HG03045 (cell line): ENCODE data around the gene NMNAT2.
"Not testable (repeated sequence)": the region's sequence is repeated elsewhere in the genome, so short reads cannot be mapped to it uniquely, and the experiment has no call there.

Experiments used
- ATAC-seq: cut with Tn5 transposase; IDR thresholded peaks from one replicate; pipeline ENCODE4 v1.9.1; 2021; ENCODE audit warnings: mild to moderate bottlenecking, moderate library complexity; ENCODE audit not compliant: unreplicated experiment

The NMNAT2 gene

DNA sequence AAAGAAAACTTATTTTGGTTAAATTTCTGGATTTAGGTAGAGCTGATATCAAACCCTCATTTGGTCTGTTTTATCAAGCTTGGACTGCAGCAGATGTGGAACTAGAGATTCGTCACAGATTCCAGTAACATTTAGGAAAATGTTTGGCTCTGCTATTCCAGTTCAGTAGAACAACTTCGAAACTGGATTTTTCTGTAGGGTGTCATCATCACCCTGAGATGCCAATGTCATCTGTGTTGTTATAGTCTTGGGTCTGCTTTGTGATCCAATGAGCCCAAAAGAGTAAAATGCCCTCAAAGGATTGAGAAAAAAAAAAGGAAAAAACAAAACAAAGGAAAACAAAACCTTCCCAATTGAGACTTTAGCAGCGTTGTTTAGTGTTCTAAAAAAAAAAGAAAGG, 176.7 kb downstream of the NMNAT2 start:
- no peak for ATAC-seq

DNA sequence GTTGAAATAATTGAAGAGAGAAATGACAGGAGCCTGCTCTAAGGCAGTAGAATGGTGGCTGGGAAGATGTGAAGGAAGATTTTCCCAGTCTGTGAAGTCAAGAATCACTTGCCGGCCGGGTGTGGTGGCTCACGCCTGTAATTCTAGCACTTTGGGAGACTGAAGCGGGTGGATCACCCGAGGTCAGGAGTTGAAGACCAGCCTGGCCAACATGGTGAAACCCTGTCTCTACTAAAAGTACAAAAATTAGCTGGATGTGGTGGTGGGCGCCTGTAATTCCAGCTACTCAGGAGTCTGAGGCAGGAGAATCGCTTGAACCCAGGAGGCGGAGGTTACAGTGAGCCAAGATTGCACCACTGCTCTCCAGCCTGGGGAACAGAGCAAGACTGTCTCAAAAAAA, 177.3 kb downstream of the NMNAT2 start:
- not testable (repeated sequence) for ATAC-seq

DNA sequence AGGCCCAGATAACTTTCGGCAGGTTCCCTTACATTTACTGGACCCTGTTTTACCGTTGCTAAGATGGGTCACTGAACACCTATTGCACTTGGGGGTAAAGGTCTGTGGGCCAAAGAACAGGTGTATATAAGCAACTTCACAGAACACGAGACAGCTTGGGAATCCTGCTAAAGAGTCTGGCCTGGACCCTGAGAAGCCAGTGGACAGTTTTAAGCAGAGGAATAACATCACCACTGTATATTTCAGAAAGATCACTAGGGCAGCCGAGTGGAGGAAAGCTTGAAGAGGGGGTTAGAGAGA, 177.7 kb downstream of the NMNAT2 start:
- ATAC-seq: no peak

DNA sequence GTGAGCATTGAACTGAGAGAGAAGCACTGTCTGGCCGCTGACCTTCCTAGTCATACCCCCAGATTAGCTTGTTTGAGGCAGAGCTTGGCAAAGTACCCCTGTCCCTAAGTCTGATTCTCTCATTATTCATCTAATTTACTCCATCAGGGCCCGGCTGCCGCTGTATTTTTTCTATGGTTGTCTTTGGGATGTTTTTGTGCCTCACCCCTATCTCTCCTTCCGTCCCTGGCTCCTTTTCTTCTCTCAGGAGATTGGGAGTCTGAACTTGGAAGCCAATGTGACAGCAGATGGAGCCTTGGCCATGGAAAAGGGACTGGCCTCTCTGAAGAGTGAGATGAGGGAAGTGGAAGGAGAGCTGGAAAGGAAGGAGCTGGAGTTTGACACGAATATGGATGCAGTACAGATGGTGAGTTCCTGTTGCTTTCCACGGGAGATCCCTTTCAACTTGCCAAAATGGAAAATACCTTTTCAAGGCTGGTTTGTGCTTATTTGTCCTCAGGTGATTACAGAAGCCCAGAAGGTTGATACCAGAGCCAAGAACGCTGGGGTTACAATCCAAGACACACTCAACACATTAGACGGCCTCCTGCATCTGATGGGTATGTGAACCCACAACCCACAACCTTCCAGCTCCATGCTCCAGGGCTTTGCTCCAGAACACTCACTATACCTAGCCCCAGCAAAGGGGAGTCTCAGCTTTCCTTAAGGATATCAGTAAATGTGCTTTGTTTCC, 178.2 kb downstream of the NMNAT2 start:
- no peak for ATAC-seq

DNA sequence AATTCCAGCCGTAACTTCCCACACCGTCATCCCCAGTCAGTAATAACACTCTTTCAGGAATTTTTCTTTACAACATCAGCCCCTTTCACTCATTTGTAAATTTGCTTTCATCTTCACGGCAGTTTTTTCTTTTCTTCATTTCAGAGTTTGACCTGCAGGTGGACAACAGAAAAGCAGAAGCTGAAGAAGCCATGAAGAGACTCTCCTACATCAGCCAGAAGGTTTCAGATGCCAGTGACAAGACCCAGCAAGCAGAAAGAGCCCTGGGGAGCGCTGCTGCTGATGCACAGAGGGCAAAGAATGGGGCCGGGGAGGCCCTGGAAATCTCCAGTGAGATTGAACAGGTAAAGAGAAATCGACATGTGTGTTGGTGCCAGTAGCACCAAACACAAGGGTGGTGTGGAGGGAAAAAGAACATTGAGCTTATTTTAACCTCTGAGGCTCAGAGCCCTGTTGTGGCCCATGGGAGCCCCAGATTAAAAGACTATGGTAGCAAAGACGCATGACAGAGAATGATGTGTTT, 178.9 kb downstream of the NMNAT2 start:
- ATAC-seq: no peak

DNA sequence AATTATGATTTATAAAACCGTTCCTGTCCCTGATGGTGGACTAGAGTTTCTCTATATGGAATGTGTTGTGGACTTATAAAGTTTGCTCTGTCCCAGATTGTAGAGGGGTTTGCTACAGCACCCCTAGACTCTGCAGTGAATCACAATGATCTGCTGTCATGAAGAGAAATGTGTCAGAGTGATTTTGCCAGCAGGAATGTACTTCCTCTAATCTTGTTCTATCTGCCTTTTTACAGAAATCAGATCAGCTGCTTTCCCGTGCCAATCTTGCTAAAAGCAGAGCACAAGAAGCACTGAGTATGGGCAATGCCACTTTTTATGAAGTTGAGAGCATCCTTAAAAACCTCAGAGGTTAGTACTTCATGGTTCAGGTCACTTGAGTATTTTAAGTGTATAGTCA, 180.1 kb downstream of the NMNAT2 start:
- no peak for ATAC-seq

DNA sequence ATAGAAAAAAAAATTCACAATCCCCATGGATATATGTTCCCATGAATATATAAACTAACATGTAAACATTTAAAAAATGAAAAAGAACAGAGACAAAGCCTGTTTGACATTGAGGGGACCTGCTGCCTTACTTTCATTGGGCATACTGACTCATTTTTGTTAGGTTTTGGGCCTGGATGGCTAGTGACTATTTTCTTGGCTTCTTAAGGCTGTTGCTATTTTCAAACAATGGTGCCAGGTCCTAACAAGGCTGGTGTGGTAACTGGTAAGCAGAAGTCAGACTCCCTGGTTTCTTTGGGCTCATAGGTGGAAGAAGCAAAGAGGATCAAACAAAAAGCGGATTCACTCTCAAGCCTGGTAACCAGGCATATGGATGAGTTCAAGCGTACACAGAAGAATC, 181.1 kb downstream of the NMNAT2 start:
- no peak for ATAC-seq

DNA sequence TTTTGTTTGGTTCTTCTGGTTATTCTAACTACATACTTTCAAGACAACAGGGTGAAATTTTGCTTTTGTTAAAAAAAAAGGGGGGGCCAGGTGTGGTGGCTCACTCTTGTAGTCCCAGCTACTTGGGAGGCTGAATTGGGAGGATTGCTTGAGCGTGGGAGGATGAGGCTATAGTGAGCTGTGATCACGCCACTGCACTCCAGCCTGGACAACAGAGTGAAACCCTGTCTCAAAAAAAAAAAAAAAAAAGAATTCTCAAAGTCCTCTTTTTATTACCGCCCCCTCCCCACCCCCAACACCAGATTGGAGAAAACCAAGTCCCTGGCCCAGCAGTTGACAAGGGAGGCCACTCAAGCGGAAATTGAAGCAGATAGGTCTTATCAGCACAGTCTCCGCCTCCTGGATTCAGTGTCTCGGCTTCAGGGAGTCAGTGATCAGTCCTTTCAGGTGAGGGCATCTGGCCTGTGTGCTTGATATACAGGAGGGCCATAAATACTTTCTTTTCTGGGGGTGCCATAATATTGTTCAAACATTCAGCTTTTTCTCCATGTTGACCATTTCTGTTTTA, 181.9 kb downstream of the NMNAT2 start:
- no peak for ATAC-seq

DNA sequence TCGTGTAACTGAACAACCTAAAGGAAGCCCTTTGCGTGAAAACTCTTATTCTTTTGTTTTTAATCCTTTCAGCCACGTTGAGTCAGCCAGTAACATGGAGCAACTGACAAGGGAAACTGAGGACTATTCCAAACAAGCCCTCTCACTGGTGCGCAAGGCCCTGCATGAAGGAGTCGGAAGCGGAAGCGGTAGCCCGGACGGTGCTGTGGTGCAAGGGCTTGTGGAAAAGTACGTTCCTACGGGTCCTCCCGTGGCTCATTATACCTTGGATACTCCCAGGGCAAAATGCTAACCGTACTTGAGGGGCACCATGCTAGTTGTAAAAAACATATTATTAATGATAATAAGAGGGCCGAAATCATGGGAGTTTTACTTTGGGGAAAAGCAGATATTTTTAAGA, 182.7 kb downstream of the NMNAT2 start:
- ATAC-seq: no peak

DNA sequence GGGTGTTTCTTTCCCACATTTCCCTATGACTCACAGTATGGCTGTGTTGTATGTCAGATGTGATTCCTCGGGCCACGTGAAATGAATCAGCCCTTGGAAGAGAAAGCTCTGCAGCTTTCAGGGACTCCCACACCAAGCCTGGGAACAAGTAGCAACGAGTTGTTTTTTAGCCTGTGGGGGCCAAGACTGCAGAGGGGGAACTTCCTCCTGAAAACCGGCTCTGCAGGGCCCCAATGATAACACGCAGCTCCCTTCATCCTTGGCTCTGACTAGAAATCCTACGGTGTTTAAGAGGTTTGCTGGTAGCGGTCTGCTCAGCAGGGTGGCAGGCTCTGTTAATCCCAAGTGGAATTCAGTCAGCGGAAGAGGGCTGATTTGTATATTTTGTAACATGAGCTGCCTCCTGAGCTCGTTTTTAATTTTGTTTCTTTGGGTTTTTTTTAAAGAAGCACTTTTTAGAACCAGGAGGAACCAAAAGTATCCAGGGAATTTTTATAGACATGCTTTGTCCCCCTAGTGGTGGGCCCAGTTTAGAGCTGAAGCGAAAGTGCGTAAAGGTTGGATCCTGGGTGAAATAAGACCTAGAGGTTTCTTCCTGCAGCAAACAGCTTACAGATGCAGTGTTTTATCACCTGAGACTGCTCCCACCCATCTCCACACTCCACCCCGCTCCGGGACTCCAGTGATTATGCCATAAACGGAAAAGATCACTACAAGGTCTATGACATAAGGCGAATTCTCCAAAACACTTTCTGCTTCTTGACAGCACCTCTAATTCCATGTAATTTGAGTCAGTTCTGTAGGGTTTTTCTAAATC, 183.3 kb downstream of the NMNAT2 start:
- no peak for ATAC-seq

DNA sequence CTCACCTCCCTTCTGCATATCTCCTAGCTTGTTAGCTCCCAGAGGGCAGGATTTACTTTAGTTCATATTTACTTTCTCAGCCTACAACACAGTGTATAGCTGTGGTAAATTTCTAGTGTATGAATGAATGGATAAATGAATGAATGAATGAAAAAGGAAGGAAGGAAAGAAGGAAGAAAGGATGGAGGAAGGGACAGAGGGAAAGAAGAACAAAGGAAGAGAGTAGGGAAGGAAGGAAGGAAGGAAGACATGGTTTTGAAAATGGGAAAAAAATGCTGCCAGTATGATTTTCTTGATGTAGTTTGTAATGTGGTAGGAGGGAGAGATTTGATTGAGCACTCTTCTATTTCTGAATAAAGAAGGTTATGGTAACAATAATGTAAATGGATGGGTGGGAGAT, 185.1 kb downstream of the NMNAT2 start:
- ATAC-seq: no peak

DNA sequence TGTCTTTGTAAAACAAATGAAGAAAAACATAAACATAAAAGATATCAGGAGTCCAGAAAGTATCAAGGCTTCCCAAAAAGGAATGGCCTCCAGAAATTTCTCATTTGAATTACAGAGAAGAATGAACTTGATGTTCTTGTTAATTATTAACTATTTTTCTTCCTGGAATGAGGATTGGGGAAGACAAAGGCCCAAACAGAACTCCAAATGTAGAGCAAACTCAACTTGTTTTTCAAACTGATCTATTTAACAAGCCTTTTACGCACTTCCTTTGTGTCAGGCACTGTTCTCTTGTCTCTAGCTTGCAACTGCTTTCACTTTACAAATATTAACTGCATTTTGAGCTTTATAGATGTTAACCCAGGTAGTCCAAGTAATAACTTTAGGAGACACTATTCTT, 186.6 kb downstream of the NMNAT2 start:
- ATAC-seq: no peak

DNA sequence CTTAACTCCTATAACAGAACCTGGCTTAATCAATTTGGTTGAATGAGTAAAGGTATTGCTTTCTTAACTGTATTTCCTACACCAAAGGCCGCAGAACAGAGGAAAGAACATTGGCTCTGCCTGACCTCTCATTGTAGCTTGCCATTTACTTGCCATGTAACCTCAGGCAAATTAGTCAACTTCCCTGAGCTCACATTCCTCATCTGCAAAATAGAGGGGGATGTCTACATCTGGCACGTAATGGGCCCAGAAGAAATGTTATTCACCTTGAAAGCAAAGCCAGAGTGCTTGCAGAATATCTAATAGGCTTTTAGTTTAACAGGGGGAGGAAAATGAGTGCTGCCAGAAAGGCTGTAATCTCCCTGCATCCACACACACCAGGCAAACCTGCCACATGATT, 187.8 kb downstream of the NMNAT2 start:
- no peak for ATAC-seq

DNA sequence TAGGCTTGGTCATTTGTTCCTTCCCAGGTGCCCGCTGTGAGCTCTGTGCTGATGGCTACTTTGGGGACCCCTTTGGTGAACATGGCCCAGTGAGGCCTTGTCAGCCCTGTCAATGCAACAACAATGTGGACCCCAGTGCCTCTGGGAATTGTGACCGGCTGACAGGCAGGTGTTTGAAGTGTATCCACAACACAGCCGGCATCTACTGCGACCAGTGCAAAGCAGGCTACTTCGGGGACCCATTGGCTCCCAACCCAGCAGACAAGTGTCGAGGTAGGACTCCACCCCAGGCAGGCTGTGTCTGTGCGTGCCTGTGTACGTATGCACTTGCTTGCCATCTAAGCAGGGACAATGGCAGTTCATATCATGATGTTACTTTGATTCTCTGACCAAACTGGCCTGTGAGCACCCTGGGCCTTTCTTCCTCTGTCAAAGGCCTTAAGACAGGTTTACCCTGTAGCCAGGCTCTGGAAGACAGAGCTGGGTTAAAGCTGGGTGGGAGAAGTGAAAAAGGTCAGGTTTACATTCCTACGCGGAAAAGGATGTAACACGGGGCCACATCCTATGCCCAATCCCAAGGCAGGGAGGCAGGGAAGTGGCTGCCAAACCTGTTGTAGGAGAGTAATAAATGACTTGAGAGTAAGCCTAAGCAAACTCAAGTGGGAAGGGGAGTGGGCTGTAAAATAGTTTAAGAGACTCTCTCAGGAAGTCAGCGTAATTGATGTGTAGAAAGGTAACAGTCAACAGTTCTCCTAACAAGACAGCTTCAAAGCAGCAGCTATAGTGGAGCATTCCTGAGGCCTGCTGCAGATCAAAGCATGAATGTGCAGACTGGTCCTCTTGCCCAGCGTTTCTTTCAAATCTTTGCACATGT, 189.6 kb downstream of the NMNAT2 start:
- ATAC-seq: no peak

DNA sequence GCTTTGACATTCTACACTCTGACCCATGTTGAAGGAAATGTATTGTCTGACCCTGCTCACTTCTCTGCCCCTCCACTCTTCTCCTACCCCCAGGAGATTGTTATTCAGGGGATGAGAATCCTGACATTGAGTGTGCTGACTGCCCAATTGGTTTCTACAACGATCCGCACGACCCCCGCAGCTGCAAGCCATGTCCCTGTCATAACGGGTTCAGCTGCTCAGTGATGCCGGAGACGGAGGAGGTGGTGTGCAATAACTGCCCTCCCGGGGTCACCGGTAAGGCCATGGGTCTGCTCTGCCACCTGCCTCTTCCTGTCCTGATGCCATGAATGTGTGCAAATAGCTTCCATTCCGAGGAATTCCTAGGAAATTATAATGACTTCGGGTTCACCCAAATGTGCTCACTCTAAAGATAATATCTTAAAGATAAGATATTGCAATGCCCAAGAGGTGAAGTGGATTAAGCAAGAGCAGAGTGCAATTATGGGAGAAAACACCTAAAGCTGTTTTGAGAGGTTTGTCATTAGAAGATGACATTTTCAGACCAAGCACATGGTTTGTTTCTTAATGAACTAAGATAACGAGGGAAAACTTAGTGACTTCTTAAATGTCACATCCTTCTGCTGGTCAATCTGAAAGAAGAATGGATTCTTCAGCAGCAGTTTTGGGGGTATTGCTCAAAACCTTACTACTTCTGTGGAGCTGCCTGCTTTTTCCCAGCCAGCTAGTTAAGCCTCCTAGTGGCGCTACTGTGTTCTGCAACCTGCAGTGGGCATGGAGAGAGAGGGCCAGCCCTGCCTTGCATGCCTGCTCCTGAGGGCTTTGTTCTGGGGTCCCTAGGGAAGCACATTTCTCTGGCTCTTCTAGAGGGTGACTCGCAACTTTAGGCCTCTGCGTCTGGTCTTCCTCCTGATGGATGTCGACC, 190.5 kb downstream of the NMNAT2 start:
- no peak for ATAC-seq

DNA sequence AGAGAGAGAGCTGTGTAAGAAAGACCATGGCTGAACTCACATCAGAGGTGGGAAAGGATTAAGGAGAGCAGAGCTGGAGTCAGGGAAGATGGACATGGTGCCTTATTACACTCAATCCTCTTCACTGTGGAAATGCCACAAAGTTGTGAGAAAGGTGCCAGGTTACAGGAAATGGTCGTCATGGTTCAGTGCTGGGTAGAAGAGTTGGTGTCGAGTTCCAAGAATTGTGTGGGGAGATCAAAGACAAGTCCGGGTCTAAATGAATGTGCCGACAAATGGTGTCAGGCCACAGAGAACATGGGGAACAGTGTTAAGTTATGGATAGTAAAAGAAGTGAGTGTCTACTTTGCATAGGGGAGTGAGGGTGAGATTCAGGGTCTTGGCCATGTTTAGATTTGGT, 191.2 kb downstream of the NMNAT2 start:
- no peak for ATAC-seq

DNA sequence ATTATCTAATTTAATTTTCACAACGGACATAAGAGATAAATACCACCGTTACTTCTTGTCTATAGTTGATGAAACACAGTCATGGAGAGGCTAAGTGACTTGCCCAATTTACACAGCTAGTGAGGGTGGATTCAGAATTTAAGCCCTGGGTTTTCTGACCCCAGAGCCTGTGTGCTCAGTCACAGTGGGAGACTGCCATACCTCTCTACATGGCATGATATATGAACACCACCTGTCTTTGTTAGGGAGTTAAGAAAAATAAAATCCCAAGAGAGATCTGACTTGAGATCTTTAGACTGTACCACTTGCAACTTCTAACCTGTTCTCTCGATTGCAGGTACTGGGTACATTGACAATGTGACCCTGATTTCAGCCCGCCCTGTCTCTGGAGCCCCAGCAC, 191.8 kb downstream of the NMNAT2 start:
- ATAC-seq: no peak

DNA sequence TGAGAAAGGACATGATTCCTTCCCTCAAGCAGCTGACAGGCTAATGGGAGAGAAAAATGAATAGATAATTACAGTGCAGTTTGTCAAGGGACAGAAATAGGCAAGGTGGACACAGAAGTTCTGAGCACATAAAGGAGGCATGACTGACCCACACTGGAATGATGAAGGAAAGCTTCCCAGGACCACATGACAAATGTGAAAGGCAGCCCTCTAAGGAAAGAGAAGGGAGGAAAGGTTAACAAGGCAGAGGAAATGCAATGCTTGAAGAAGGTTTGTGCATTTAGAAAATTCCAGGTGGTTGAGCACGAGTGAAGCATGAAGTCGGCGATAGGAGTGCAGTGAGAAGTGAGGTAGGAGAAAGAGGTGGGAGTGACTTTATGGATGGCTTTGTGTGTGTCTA, 194.7 kb downstream of the NMNAT2 start:
- no peak for ATAC-seq

DNA sequence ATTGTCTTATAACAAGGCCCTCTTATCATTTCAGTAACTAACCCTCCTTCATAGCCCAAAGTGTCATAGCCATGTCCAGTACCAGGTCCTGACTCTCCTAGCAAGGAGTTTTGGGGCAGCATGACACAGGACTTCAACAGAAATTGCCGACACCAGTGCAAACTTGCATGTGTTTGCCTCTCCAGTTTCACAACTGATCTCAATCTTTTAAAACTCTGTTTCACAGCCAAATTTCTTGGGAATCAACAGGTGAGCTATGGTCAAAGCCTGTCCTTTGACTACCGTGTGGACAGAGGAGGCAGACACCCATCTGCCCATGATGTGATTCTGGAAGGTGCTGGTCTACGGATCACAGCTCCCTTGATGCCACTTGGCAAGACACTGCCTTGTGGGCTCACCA, 195.3 kb downstream of the NMNAT2 start:
- no peak for ATAC-seq

DNA sequence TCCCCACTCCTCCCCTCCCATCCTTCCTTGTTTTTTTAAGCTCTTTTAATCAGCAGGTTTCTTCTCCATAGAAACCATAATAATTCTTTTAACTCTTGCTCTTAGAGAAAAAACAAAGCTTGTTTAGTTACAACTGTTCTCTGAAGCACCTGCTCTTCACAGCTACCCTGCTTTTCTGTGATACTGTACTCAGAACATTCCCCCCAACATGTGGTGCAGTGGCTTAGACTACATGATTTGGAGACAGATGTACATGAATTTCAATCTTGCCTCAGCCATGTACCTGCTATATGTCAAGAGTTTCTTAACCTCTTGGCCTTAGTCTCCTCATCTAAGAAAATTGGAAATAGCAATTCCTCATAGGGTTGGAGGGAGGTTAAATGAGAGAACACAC, 198.6 kb downstream of the NMNAT2 start:
- ATAC-seq: no peak
